22Rv1 (cell line): Measurements from ENCODE around the gene USP34.

Source experiments
- ZFX ChIP-seq: fragments of 450-650 bp; IDR thresholded peaks from 2 replicates; pipeline ENCODE4 v1.6.1; 2017; ENCODE audit warnings: antibody characterized with exemption, borderline replicate concordance
- TF ChIP-seq, protein P1 (sequence below): fragments of 450-650 bp; IDR thresholded peaks from 2 replicates; pipeline ENCODE4 v1.5.1; 2017; ENCODE audit warnings: mild to moderate bottlenecking

DNA sequence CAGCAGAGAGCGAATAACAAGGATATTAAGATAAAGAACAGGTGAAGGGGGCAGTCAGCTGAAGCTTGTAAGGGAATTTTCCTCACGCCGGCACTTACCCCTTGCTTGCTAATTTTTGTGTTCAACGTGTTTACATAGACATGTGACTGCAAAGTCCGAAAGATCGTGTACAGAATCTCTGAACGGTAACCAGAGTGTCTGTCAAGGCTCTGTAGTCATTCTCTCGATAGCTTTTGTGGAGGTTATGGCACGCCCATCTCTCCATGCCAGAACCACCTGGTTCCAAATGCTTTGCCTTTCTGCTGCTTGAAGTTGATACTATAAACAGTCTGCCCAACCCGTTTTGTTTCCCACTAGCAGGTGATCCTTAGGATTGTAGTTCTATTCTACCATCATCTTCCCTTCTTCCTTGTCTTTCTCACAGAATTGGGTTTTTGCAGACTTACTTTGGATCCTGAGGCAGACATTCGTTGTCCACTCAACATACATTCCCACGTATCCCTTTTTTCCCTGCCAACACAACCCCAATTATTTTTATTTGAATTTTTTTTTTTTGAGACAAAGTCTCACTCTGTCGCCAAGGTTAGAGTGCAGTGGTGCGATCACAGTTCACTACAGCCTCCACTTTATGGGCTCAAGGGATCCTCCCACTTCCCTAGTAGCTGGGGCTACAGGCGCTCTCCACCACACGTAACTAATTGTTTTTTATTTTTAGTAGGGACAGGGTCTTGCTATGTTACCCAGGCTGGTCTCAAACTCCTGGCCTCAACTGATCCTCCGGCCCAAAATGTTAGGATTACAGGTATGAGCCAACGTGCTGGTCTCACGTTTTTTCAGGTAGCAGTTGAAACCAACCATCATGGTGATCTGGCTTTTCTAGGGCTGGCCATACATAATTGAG, 1.3 kb upstream of the USP34 start:
- TF ChIP-seq, protein P1, sequence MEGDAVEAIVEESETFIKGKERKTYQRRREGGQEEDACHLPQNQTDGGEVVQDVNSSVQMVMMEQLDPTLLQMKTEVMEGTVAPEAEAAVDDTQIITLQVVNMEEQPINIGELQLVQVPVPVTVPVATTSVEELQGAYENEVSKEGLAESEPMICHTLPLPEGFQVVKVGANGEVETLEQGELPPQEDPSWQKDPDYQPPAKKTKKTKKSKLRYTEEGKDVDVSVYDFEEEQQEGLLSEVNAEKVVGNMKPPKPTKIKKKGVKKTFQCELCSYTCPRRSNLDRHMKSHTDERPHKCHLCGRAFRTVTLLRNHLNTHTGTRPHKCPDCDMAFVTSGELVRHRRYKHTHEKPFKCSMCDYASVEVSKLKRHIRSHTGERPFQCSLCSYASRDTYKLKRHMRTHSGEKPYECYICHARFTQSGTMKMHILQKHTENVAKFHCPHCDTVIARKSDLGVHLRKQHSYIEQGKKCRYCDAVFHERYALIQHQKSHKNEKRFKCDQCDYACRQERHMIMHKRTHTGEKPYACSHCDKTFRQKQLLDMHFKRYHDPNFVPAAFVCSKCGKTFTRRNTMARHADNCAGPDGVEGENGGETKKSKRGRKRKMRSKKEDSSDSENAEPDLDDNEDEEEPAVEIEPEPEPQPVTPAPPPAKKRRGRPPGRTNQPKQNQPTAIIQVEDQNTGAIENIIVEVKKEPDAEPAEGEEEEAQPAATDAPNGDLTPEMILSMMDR, result no peak
- TF ChIP-seq ZFX, result no peak
